ENCODE data around the gene THY1. TPM values are rescaled to one million over a fixed set of nuclear protein-coding genes. Genes with fewer than 3 reads are reported as not detected.

The THY1 gene
- total RNA-seq, 1 experiment from 2014 or later, result 1.1 TPM

DNA sequence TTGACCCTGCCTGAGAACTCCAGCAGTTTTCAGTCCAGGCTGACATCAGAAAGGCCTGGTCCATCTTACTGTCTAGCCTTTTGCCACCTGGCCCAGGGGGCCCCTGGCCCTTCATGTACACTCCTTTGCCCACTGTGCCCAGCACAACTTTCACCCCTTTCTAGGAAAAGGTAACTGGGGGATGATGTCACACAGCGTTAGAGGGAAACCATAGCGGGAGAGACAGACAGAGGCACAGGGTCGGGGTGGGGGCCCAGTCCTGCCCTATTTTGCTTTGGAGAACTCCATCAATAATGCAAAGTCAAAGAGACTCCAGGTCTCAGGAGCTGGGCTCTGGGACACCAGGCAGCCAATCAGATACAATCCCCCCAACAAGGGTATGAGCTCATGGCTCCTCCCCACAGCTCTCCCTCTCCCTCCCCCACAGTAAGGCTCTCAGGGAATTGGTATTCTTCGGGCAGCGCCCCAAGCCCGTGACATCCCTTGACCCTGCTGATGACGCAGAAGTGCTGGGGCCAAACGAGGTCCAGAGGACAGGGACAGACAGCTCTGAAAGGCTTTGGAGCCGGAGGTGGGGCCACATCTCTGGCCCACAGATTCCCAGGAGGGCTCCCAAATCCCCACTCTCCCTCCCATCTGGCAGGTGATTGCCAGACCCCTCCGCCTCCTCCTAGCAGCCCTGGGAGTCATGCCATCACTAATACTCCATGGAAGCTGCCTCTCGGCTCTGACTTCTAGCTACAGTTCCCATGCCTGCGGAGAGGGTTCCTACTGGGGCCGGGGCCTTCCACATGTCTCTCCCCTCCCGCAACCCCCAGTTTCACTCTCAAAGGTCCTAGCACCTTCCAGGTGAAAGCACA is 47.4 kb downstream of the THY1 start:
- no peak overlapping the region for H3K4me3 ChIP-seq (replicated peaks in 1 of 2; ENCODE audit: low read depth in 1 of 2, low read length in 2 of 2)
- H3K36me3 ChIP-seq (ENCODE audit: control insufficient read depth in 1 of 2, insufficient read depth in 2 of 2, low read length in 2 of 2), result no peaks in the 10 kb centered on the region
- RAD21 ChIA-PET (ENCODE audit: low non-redundant PET in 1 of 2, low total read pairs in 2 of 2, uncharacterized antibody in 2 of 2, unreplicated experiment in 2 of 2), result no interaction called here
- BruUV-seq (replicated peaks), result no TSS peak
- H3K27ac ChIP-seq (ENCODE audit: low read depth, low read length), result no peak overlapping the region; the same call in 1 of the 2 replicates
- H3K4me1 ChIP-seq (ENCODE audit: control insufficient read depth in 1 of 2, insufficient read depth in 2 of 2, low read length in 2 of 2), result peaks cover 10 to 33% of the 10 kb centered on the region in 2 experiments; a peak in 2 of 4 replicates
- TF ChIP-seq SP1 (IDR thresholded peaks at IDR 0.05; ENCODE audit: low read depth) (no peak), EGR1 (IDR thresholded peaks at IDR 0.05; ENCODE audit: low read depth) (no peak)
- no peak overlapping the region for H3K4me2 ChIP-seq (ENCODE audit: low read length)
- POLR2A ChIA-PET, result no interaction called here
- no peaks in the 10 kb centered on the region for H3K79me2 ChIP-seq (ENCODE audit: insufficient read depth, low read length)
- H3K9me2 ChIP-seq (ENCODE audit: insufficient read depth), result no peaks in the 10 kb centered on the region
- ATAC-seq, result no peak
- H3K27me3 ChIP-seq (ENCODE audit: insufficient read depth, low read length), result no peaks in the 10 kb centered on the region
- CTCF ChIA-PET, result interaction anchor here (0.6 to 7.5 kb wide), 8 partner anchors 11 to 170 kb away, joined by 3 to 54 read pairs (median 7); partner anchors contain the start of gene CBL
- intact Hi-C loops (cut with micrococcal nuclease), result no loop called here
- no peak for DNase-seq (ENCODE audit: low read depth, low spot score)
- no peaks in the 10 kb centered on the region for H4K20me1 ChIP-seq (ENCODE audit: insufficient read depth)
- no peaks in the 10 kb centered on the region for H3K9me3 ChIP-seq (ENCODE audit: control insufficient read depth in 1 of 2, insufficient read depth in 1 of 2, low read depth in 1 of 2, low read length in 2 of 2)
- no peak overlapping the region for H2AFZ ChIP-seq (ENCODE audit: low read depth, low read length, poor library complexity, severe bottlenecking)
- no peak overlapping the region for H3K9ac ChIP-seq (ENCODE audit: low read length)

- no peak overlapping the region for H3K4me3 ChIP-seq (replicated peaks in 1 of 2; ENCODE audit: low read depth in 1 of 2, low read length in 2 of 2)
These were observed 48.2 kb downstream of the THY1 start for GRCh38 chr11:119374632-119375336.

More at GRCh38 chr11:119374632-119375336, 48.2 kb downstream of the THY1 start:
- Histone ChIP-seq H3K9me2 (ENCODE audit: insufficient read depth) (no peaks in the 10 kb centered on the region), H2AFZ (ENCODE audit: low read depth, low read length, poor library complexity, severe bottlenecking) (no peak overlapping the region), H4K20me1 (ENCODE audit: insufficient read depth) (no peaks in the 10 kb centered on the region), H3K4me2 (ENCODE audit: low read length) (no peak overlapping the region), H3K4me1 (ENCODE audit: control insufficient read depth in 1 of 2, insufficient read depth in 2 of 2, low read length in 2 of 2) (peaks cover 12 to 36% of the 10 kb centered on the region in 2 experiments; a peak in 2 of 4 replicates), H3K27ac (ENCODE audit: low read depth, low read length) (no peak overlapping the region), H3K27me3 (ENCODE audit: insufficient read depth, low read length) (no peaks in the 10 kb centered on the region), H3K79me2 (ENCODE audit: insufficient read depth, low read length) (no peaks in the 10 kb centered on the region), H3K9ac (ENCODE audit: low read length) (no peak overlapping the region), H3K36me3 (ENCODE audit: control insufficient read depth in 1 of 2, insufficient read depth in 2 of 2, low read length in 2 of 2) (no peaks in the 10 kb centered on the region), H3K9me3 (ENCODE audit: control insufficient read depth in 1 of 2, insufficient read depth in 1 of 2, low read depth in 1 of 2, low read length in 2 of 2) (no peaks in the 10 kb centered on the region)
- DNase-seq (ENCODE audit: low read depth, low spot score) (no peak), ATAC-seq (no peak)
- no TSS peak for BruUV-seq (replicated peaks)
- intact Hi-C loops (cut with micrococcal nuclease), result loop anchor here (1.0 kb wide), 1 partner anchor 18 kb away; no protein-coding TSS in a partner anchor
- ChIA-PET CTCF (interaction anchor here (0.5 to 7.5 kb wide), 13 partner anchors 10 to 733 kb away, joined by 3 to 54 read pairs (median 5); partner anchors contain the start of genes CBL, DPAGT1 and NLRX1), POLR2A (interaction anchor here (1.4 kb wide), 1 partner anchor 37 kb away, joined by 3 read pairs; no protein-coding TSS in a partner anchor), RAD21 (ENCODE audit: low non-redundant PET in 1 of 2, low total read pairs in 2 of 2, uncharacterized antibody in 2 of 2, unreplicated experiment in 2 of 2) (interaction anchor here (0.6 to 0.9 kb wide), 2 partner anchors 18 to 19 kb away, joined by 3 to 4 read pairs; no protein-coding TSS in a partner anchor)
- no peak for TF ChIP-seq YY1 (IDR thresholded peaks at IDR 0.05; ENCODE audit: extremely low read depth, insufficient replicate concordance, low read depth, low read length)
- TF ChIP-seq JUND (IDR thresholded peaks at IDR 0.05), result no peak
